Myometrial cell (primary cell): ENCODE results near the gene PRM3. TPM values are rescaled to one million over a fixed set of nuclear protein-coding genes. Genes with fewer than 3 reads are reported as not detected.

Experiments used
- total RNA-seq: library from RNA; depleted of rRNA; stranded (reverse); fragments of >200 nt; gene quantifications from 2 replicates; pipeline ENCODE4 v1.2.3, GENCODE V29; 2015

Gene PRM3, protein sequence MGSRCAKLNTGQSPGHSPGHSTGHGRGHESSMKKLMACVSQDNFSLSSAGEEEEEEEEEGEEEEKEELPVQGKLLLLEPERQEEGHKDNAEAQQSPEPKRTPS
- total RNA-seq = not detected in 2 replicates

DNA sequence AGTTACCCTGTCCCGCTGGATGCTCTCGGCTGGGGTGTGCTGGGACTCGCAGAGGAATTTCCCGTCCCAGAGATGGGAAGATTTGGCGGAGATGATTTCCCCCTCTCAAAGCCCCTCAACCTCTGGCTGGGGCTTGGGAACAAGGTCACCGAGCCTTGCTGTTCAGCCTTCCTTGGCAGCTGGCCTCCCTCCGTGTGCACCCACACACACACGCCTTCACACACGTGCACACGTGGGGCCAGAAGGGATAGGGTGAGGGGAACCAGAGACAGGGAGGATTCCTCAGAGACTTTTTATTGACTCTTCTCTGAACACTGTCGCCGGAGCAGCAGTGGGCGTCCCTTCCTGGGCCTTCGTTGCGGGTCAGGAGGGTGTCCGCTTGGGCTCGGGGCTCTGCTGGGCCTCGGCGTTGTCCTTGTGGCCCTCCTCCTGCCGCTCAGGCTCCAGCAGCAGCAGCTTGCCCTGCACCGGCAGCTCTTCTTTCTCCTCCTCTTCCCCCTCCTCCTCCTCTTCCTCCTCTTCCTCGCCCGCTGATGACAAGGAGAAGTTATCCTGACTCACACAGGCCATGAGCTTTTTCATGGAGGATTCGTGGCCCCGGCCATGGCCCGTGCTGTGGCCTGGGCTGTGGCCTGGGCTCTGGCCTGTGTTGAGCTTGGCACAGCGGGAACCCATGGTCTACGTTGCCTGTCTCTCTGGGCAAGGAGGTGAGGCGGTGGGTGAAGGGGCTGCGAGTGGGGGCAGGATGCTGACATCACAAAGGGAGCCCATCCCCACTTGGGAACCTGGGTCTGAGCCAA, at the start of gene PRM3:
TSS of gene PRM3 (minus strand) at position 709 of the 800 bp plus-strand sequence. CDS start at position 675, 34 bp downstream.

DNA sequence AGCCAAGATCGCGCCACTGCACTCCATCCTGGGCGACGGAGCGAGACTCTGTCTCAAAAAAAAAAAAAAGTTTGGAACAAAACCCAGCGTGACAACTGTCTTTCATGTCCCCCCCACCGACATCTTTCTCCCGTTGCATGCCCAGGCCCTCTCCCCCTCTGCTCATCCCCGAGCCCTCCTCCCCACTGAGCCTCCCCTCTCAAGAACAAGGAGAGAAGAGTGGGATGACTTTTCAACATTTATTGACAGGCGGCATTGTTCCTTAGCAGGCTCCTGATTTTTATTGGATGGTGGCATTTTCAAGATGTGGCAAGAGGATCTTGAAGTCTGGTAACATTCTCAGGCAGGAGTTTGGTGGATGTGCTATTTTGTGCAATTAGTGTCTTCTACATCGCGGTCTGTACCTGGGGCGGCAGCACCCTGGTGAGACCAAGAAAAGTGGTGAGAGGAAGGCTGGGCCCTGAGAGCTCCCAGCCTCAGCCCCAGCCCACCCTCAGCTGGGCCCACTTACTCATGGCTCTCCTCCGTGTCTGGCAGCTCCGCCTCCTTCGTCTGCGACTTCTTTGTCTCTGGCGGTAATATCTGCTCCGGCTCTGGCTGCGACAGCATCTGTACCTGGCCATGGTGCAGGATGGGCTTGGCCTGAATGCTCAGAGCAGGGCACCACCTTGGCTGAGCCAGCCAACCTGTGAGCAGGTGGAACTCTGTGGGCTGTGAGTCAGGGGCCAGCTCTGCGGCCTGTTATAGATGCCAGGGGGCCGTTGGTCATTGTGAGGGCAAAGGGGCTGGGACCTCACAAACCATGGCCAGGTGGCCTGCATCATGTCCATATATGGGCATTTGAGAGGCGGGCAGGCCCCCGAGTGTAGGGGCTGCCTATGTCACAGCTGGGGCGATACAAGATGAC, 7.4 kb upstream of the PRM3 start, which contains the start of gene PRM1:
TSS of gene PRM1 (minus strand) at position 715 of the 907 bp plus-strand sequence. CDS start at position 623, 92 bp downstream.

DNA sequence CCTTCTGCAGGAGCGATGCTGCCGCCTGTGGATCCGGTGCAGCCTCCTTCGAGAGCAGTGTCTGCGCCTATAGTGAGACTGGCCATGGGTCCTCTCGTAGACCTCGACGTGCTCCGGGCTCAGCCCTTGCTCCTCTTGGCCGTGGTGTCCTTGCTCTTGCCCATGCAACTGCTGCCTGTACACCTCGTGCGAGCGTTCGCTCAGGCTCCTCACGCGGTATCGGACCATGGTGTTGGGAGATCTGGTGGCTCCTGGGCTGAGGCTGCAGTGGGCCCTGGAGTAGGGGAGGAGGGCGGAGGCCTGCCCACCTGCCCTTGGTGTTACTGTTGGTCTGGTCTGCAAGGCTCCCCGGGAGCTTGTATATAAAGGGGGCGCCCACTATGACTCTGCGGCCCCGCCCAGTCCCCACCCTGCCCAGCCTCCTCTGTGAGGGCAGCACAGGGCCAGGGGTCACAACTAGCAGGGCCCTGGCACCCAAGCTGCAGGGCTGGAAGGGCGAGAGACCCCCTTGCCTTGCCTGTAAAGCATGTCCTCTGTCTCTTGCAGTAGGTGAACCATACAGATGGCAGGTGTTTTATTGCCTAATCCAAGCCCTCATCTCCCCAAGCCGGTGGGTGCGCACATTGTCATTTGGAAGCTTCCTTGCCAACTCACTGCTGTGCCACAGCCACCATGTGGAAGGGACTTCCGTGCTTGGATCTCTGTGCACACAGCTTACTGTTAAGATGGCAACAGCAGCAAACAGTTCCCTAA, 2.9 kb upstream of the PRM3 start, which contains the start of gene PRM2:
TSS of gene PRM2 (minus strand) at position 338 of the 753 bp plus-strand sequence. CDS start at position 228, 110 bp downstream.

DNA sequence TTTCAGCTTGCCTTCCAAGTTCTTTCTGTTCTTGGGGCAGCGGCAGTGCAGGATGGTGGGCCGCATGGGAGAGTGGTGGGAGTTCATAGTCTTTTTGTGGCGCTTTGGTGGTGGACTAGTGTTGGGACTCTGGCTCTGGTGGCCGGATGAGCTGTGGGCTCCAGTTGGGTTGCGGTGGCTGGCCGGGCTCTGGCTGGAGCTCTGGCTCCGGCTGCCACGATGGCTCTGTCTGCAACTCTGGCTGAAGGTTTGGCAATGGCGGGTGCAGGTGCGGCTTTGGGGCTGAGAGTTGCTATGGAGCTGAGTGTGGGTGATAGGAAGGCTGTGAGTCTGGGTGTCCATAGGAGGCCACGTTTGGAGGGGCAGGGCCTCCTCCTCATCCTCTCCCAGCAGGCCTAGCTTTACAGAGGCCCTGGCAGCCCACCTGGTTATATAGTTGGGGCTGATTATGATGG, 4.5 kb downstream of the PRM3 start, which contains the start of gene TNP2:
TSS of gene TNP2 (minus strand) at position 405 of the 455 bp plus-strand sequence. CDS start at position 342, 63 bp downstream.

DNA sequence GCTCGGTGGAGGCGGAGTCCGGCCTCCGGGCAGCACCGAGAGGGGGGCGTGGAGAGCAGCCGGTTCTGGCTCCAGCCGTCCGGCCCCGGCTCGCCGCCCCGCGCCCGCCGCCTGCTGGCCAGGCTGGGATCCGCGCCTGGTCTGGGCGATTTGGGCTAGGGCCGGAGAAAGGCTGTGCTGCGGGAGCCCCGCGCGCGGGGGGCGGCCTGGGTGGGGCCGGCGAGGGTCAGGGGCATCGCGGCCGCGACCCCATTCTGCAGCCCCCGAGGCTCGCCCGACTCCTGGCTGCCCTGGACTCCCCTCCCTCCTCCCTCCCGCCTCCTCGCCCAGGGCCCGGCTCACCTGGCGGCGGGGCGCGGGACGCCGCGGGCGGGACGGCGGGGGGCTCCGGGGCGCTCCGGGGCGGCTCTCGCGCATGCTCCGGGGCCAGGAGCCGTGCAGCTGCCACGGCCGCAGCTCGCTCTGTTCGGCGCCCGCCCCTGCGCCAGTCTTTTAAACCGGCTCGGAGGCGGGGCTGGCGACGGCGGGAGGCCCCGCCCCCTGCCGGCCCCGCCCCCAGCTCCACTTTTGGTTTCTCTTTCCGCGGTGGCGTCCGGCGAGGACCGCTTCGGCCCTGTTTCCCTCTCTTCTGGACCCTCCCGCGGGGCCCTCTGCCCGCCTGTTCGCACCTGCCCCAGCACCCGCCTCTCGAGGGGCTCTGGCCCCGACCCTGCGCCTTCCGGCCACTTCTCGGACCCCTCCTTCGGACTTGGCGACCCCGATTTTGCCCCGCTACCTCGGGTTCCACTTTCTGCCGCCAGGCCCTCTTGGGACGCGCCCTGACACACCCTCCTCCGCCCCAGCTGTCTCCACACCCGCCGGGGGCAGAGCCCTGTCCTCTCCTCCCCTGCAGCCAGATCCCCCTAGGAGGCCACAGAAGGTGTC, 17.4 kb downstream of the PRM3 start, which contains the start of gene SOCS1:
TSS of gene SOCS1 (minus strand) at position 468 of the 924 bp plus-strand sequence. CDS start 726 bp downstream, outside the sequence.

Other genes starting within 250 kb of the PRM3 start
- gene SOCS1, start 17.4 kb downstream of the PRM3 start, total RNA-seq = 2.8 and 5.5 TPM in 2 replicates
- not detected in 2 replicates for gene TNP2, start 4.3 kb downstream of the PRM3 start, total RNA-seq
- gene PRM2, start 2.9 kb upstream of the PRM3 start, total RNA-seq = not detected in 2 replicates
- not detected in 2 replicates for gene PRM1, start 7.7 kb upstream of the PRM3 start, total RNA-seq
- gene RMI2, start 71.8 kb upstream of the PRM3 start, total RNA-seq = 15.6 and 21.4 TPM in 2 replicates